Measurements from ENCODE around the gene ADAD2.

The ADAD2 gene

GRCh38 chr16:84223456-84223855 is 32.5 kb downstream of the ADAD2 start:
- no peak for DNase-seq (ENCODE audit: low read depth in 2 of 2)

- DNase-seq (ENCODE audit: low read depth in 2 of 2): no peak
Observed at GRCh38 chr16:84224554-84224953, 33.6 kb downstream of the ADAD2 start.

- no peak for DNase-seq (ENCODE audit: low read depth in 2 of 2)
Observed at GRCh38 chr16:84225126-84225525, 34.2 kb downstream of the ADAD2 start.

- DNase-seq (ENCODE audit: low read depth in 2 of 2): no peak
Observed at GRCh38 chr16:84225571-84225970, 34.6 kb downstream of the ADAD2 start.

- DNase-seq (ENCODE audit: low read depth in 2 of 2): no peak
Observed at GRCh38 chr16:84226026-84226425, 35.1 kb downstream of the ADAD2 start.

- DNase-seq (ENCODE audit: low read depth in 2 of 2): no peak
Observed at GRCh38 chr16:84227548-84227947, 36.6 kb downstream of the ADAD2 start.

GRCh38 chr16:84228256-84228838 is 37.4 kb downstream of the ADAD2 start:
- peak; percentile 20 to 24 for DNase-seq (ENCODE audit: low read depth in 2 of 2)

- DNase-seq (ENCODE audit: low read depth in 2 of 2): no peak
Observed at GRCh38 chr16:84229471-84229870, 38.5 kb downstream of the ADAD2 start.

- no peak for DNase-seq (ENCODE audit: low read depth in 2 of 2)
Observed at GRCh38 chr16:84232060-84232459, 41.1 kb downstream of the ADAD2 start.

- DNase-seq (ENCODE audit: low read depth in 2 of 2): no peak
Observed at GRCh38 chr16:84232969-84233368, 42.0 kb downstream of the ADAD2 start.

- DNase-seq (ENCODE audit: low read depth in 2 of 2): no peak
Observed at GRCh38 chr16:84233748-84234147, 42.8 kb downstream of the ADAD2 start.

GRCh38 chr16:84234321-84235241 is 43.6 kb downstream of the ADAD2 start:
- no peak for DNase-seq (ENCODE audit: low read depth in 2 of 2)

GRCh38 chr16:84236671-84237070 is 45.7 kb downstream of the ADAD2 start:
- DNase-seq (ENCODE audit: low read depth in 2 of 2): no peak

- DNase-seq (ENCODE audit: low read depth in 2 of 2): no peak
Observed at GRCh38 chr16:84237994-84238750, 47.2 kb downstream of the ADAD2 start.

- no peak for DNase-seq (ENCODE audit: low read depth in 2 of 2)
Observed at GRCh38 chr16:84239141-84239769, 48.3 kb downstream of the ADAD2 start.

- no peak for DNase-seq (ENCODE audit: low read depth in 2 of 2)
Observed at GRCh38 chr16:84239909-84240308, 49.0 kb downstream of the ADAD2 start, which contains the start of gene KCNG4. KCNG4 (minus strand) TSS chr16:84240012; CDS start chr16:84237485, 2,527 bp downstream.

GRCh38 chr16:84240455-84240854 is 49.5 kb downstream of the ADAD2 start:
- no peak for DNase-seq (ENCODE audit: low read depth in 2 of 2)

GRCh38 chr16:84241778-84242177 is 50.8 kb downstream of the ADAD2 start:
- no peak for DNase-seq (ENCODE audit: low read depth in 2 of 2)

- no peak for DNase-seq (ENCODE audit: low read depth in 2 of 2)
Observed at GRCh38 chr16:84242839-84243238, 51.9 kb downstream of the ADAD2 start.

- DNase-seq (ENCODE audit: low read depth in 2 of 2): no peak
Observed at GRCh38 chr16:84243732-84244131, 52.8 kb downstream of the ADAD2 start.

- DNase-seq (ENCODE audit: low read depth in 2 of 2): no peak
Observed at GRCh38 chr16:84244728-84245127, 53.8 kb downstream of the ADAD2 start.

All from fibroblast of skin of left quadriceps (primary cell).